Measurements from ENCODE around the gene GALNT10.
A peak's percentile ranks its signal among the peaks of the same experiment; 100 is the strongest.

The GALNT10 gene

GRCh38 chr5:154222414-154222813 is 31.9 kb downstream of the GALNT10 start:
- no peak for TF ChIP-seq CTCF (IDR thresholded peaks at IDR 0.05; ENCODE audit: control extremely low read depth, extremely low read depth, low read depth, missing control alignments)
- POLR2A ChIA-PET = no interaction called here
- CTCF ChIA-PET = interaction anchor here (1.4 kb wide), 1 partner anchor 9 kb away, joined by 5 read pairs; no protein-coding TSS in a partner anchor
- no peak for DNase-seq (ENCODE audit: extremely low spot score)

DNA sequence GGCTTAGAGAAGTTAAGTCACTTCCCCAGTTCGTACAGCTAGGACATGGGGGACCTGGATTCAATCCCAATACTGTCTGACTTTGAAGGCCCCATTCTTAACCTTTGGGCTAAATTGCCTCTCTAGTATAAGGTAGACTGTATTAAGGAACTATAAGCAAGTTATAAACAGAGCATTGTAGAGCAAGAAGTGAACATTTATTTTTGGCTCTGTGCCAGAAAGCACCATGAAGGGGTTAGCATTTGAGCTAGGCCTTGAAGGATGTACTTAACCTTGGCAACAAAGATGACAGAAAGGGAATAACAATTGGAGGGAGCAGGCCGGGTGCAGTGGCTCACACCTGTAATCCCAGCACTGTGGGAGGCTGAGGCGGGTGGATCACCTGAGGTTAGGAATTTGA is 32.8 kb downstream of the GALNT10 start:
- CTCF ChIA-PET = interaction anchor here (1.1 to 1.2 kb wide), 2 partner anchors 13 to 26 kb away, joined by 3 to 4 read pairs; no protein-coding TSS in a partner anchor

DNA sequence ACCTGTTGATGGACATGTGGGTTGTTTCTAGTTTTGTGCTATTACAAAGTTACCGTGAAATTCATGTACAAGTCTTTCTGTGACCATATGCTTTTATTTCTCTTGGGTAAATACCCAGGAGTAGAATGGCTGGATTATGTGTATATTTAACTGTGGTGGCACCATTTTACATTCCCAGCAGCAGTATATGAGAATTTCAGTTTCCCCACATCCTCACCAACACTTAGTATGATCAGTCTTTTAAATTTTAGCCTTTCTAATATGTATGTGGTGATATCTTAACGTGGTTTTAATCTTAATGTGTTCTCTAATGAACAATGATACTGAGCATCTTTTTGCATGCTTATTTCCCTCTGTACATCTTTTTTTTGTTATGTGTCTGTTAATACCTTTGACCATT is 36.6 kb downstream of the GALNT10 start:
- CTCF ChIA-PET = interaction anchor here (1.0 to 1.4 kb wide), 2 partner anchors 10 to 25 kb away, joined by 3 to 6 read pairs; no protein-coding TSS in a partner anchor
- POLR2A ChIA-PET = no interaction called here
- no peak for DNase-seq (ENCODE audit: extremely low spot score)
- TF ChIP-seq CTCF (IDR thresholded peaks at IDR 0.05; ENCODE audit: control extremely low read depth, extremely low read depth, low read depth, missing control alignments) = no peak

More for the DNA sequence above, 32.8 kb downstream of the GALNT10 start:
- POLR2A ChIA-PET = no interaction called here
- no peak for DNase-seq (ENCODE audit: extremely low spot score)
- no peak for TF ChIP-seq CTCF (IDR thresholded peaks at IDR 0.05; ENCODE audit: control extremely low read depth, extremely low read depth, low read depth, missing control alignments)

DNA sequence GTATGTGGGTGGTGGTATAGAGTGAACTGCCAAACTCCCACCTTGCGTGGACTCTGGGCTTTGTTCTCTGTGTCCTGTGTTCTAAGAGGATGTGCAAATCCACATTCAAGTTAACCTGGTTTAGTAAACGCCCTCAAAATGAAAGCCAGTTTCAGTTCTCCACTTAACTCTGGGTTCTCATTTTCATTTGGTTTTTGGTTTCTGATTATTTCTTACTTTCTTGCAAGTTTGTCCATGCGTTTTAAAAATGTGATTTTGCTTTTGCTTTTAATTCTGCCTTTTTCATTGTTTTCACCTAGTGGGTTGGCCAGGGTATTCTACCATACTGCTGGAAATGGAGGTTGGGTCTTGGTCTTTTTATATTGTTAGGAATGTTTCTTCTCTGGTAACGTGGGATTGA is 38.2 kb downstream of the GALNT10 start:
- POLR2A ChIA-PET = no interaction called here
- peak; percentile 71 for DNase-seq (ENCODE audit: extremely low spot score)

GRCh38 chr5:154230526-154230925 is 40.0 kb downstream of the GALNT10 start:
- DNase-seq (ENCODE audit: extremely low spot score) = no peak
- ChIA-PET CTCF (interaction anchor here (1.0 to 2.2 kb wide), 3 partner anchors 9 to 38 kb away, joined by 3 to 5 read pairs (median 3); no protein-coding TSS in a partner anchor), POLR2A (no interaction called here)
- TF ChIP-seq CTCF (IDR thresholded peaks at IDR 0.05; ENCODE audit: control extremely low read depth, extremely low read depth, low read depth, missing control alignments) = no peak

More for the DNA sequence above, 38.2 kb downstream of the GALNT10 start:
- no peak for TF ChIP-seq CTCF (IDR thresholded peaks at IDR 0.05; ENCODE audit: control extremely low read depth, extremely low read depth, low read depth, missing control alignments)
- CTCF ChIA-PET = no interaction called here

- TF ChIP-seq CTCF (IDR thresholded peaks at IDR 0.05; ENCODE audit: control extremely low read depth, extremely low read depth, low read depth, missing control alignments) = no peak
- ChIA-PET POLR2A (no interaction called here), CTCF (interaction anchor here (0.9 to 4.2 kb wide), 2 partner anchors 27 to 170 kb away, joined by 3 to 26 read pairs; no protein-coding TSS in a partner anchor)
- DNase-seq (ENCODE audit: extremely low spot score) = no peak
Observed at GRCh38 chr5:154234551-154234950, 44.0 kb downstream of the GALNT10 start.
